ENCODE data around the gene TAB3.
A peak's percentile ranks its signal among the peaks of the same experiment; 100 is the strongest.

TAB3 gene

GRCh38 chrX:30881797-30882196, 7.3 kb downstream of the TAB3 start:
- Histone ChIP-seq H2BK12ac (ENCODE audit: low read length) (no peak overlapping the region), H2BK120ac (ENCODE audit: insufficient read depth, low read length, poor library complexity) (no peak overlapping the region), H3K14ac (ENCODE audit: low read length) (no peak overlapping the region), H3K36me3 (ENCODE audit: control insufficient read depth in 1 of 2, insufficient read depth in 2 of 2, low read length in 2 of 2) (no peaks in the 10 kb centered on the region), H3K4me1 (ENCODE audit: control insufficient read depth in 1 of 2, insufficient read depth in 2 of 2, low read length in 2 of 2) (peaks cover 0 to 3% of the 10 kb centered on the region in 2 experiments), H3K27ac (ENCODE audit: low read depth, low read length) (no peak overlapping the region), H3K9ac (ENCODE audit: low read length) (no peak overlapping the region), H4K91ac (ENCODE audit: low read depth, low read length) (no peak overlapping the region), H2BK5ac (ENCODE audit: low read depth, low read length, poor library complexity) (no peak overlapping the region), H3K18ac (ENCODE audit: low read length) (no peak overlapping the region), H3K79me1 (ENCODE audit: low read length) (no peaks in the 10 kb centered on the region), H3K4me2 (ENCODE audit: low read length) (no peak overlapping the region), H2AFZ (ENCODE audit: insufficient read depth, low read length, poor library complexity) (no peak overlapping the region), H3K9me3 (ENCODE audit: insufficient read depth, low read depth, low read length) (no peaks in the 10 kb centered on the region), H2AK5ac (ENCODE audit: low read length) (no peak overlapping the region), H4K8ac (ENCODE audit: low read depth, low read length) (no peak overlapping the region), H3K4me3 (ENCODE audit: low read depth, low read length) (no peak overlapping the region), H3K4ac (ENCODE audit: low read depth, low read length) (no peak overlapping the region), H3K23ac (ENCODE audit: low read length) (no peak overlapping the region), H3K79me2 (ENCODE audit: control insufficient read depth, insufficient read depth, low read length, poor library complexity) (no peaks in the 10 kb centered on the region), H3K27me3 (ENCODE audit: insufficient read depth, low read length) (no peaks in the 10 kb centered on the region), H4K12ac (ENCODE audit: low read depth, low read length) (no peak overlapping the region)
- WGBS (ENCODE audit: extremely low coverage, insufficient coverage, insufficient read length), result no CpG with 5 or more reads among the region's 1 CpG
- DNase-seq, result no peak

GRCh38 chrX:30881390-30881789, 7.7 kb downstream of the TAB3 start:
- no CpG with 5 or more reads among the region's 1 CpG for WGBS (ENCODE audit: extremely low coverage, insufficient coverage, insufficient read length)
- Histone ChIP-seq H3K79me2 (ENCODE audit: control insufficient read depth, insufficient read depth, low read length, poor library complexity) (no peaks in the 10 kb centered on the region), H2BK120ac (ENCODE audit: insufficient read depth, low read length, poor library complexity) (no peak overlapping the region), H3K36me3 (ENCODE audit: control insufficient read depth in 1 of 2, insufficient read depth in 2 of 2, low read length in 2 of 2) (no peaks in the 10 kb centered on the region), H2BK12ac (ENCODE audit: low read length) (no peak overlapping the region), H3K4ac (ENCODE audit: low read depth, low read length) (no peak overlapping the region), H3K18ac (ENCODE audit: low read length) (no peak overlapping the region), H3K4me3 (ENCODE audit: low read depth, low read length) (no peak overlapping the region), H3K9ac (ENCODE audit: low read length) (no peak overlapping the region), H2AFZ (ENCODE audit: insufficient read depth, low read length, poor library complexity) (no peak overlapping the region), H3K9me3 (ENCODE audit: insufficient read depth, low read depth, low read length) (no peaks in the 10 kb centered on the region), H3K14ac (ENCODE audit: low read length) (no peak overlapping the region), H3K27me3 (ENCODE audit: insufficient read depth, low read length) (no peaks in the 10 kb centered on the region), H3K23ac (ENCODE audit: low read length) (no peak overlapping the region), H3K79me1 (ENCODE audit: low read length) (no peaks in the 10 kb centered on the region), H3K4me2 (ENCODE audit: low read length) (no peak overlapping the region), H3K4me1 (ENCODE audit: control insufficient read depth in 1 of 2, insufficient read depth in 2 of 2, low read length in 2 of 2) (peaks cover 0 to 3% of the 10 kb centered on the region in 2 experiments), H4K12ac (ENCODE audit: low read depth, low read length) (no peak overlapping the region), H4K8ac (ENCODE audit: low read depth, low read length) (no peak overlapping the region), H2BK5ac (ENCODE audit: low read depth, low read length, poor library complexity) (no peak overlapping the region), H2AK5ac (ENCODE audit: low read length) (no peak overlapping the region), H3K27ac (ENCODE audit: low read depth, low read length) (no peak overlapping the region), H4K91ac (ENCODE audit: low read depth, low read length) (no peak overlapping the region)
- DNase-seq, result no peak

DNA sequence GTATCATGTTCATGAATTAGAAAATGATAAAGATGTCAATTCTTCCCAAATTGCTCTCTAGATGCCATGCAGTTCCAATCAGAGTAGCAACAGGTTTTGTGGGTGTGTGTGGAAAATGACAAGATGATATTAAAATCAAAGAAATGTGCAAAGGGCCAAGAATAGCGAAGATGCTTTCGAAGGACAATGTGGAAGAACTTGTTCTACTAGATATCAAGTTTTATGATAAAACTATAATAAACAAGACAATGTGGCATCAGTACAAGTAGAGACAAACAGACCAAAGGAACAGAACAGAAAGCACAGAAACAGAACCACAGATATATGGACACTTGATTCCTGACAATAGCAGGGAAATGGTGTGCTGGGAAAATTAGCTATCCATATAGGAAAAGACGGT, 9.0 kb downstream of the TAB3 start:
- no peak overlapping the region for H3K4me2 ChIP-seq (ENCODE audit: low read length)
- H3K27me3 ChIP-seq (ENCODE audit: insufficient read depth, low read length), result no peaks in the 10 kb centered on the region
- no peak overlapping the region for H3K18ac ChIP-seq (ENCODE audit: low read length)
- no peak overlapping the region for H2AFZ ChIP-seq (ENCODE audit: insufficient read depth, low read length, poor library complexity)
- no CpG with 5 or more reads among the region's 3 CpGs for WGBS (ENCODE audit: extremely low coverage, insufficient coverage, insufficient read length)
- DNase-seq, result peak; percentile 3 to 71
- no peak overlapping the region for H2BK120ac ChIP-seq (ENCODE audit: insufficient read depth, low read length, poor library complexity)
- no peaks in the 10 kb centered on the region for H3K9me3 ChIP-seq (ENCODE audit: insufficient read depth, low read depth, low read length)
- no peak overlapping the region for H3K9ac ChIP-seq (ENCODE audit: low read length)
- H4K8ac ChIP-seq (ENCODE audit: low read depth, low read length), result no peak overlapping the region
- H4K91ac ChIP-seq (ENCODE audit: low read depth, low read length), result no peak overlapping the region
- no peak overlapping the region for H3K4ac ChIP-seq (ENCODE audit: low read depth, low read length)
- no peaks in the 10 kb centered on the region for H3K36me3 ChIP-seq (ENCODE audit: control insufficient read depth in 1 of 2, insufficient read depth in 2 of 2, low read length in 2 of 2)
- H3K23ac ChIP-seq (ENCODE audit: low read length), result no peak overlapping the region
- H3K4me3 ChIP-seq (ENCODE audit: low read depth, low read length), result no peak overlapping the region
- no peak overlapping the region for H2BK12ac ChIP-seq (ENCODE audit: low read length)
- H3K27ac ChIP-seq (ENCODE audit: low read depth, low read length), result no peak overlapping the region
- no peak overlapping the region for H2AK5ac ChIP-seq (ENCODE audit: low read length)
- H4K12ac ChIP-seq (ENCODE audit: low read depth, low read length), result no peak overlapping the region
- H3K14ac ChIP-seq (ENCODE audit: low read length), result no peak overlapping the region
- H3K4me1 ChIP-seq (ENCODE audit: control insufficient read depth in 1 of 2, insufficient read depth in 2 of 2, low read length in 2 of 2), result no peaks in the 10 kb centered on the region
- H2BK5ac ChIP-seq (ENCODE audit: low read depth, low read length, poor library complexity), result no peak overlapping the region
- no peaks in the 10 kb centered on the region for H3K79me2 ChIP-seq (ENCODE audit: control insufficient read depth, insufficient read depth, low read length, poor library complexity)
- no peaks in the 10 kb centered on the region for H3K79me1 ChIP-seq (ENCODE audit: low read length)

DNA sequence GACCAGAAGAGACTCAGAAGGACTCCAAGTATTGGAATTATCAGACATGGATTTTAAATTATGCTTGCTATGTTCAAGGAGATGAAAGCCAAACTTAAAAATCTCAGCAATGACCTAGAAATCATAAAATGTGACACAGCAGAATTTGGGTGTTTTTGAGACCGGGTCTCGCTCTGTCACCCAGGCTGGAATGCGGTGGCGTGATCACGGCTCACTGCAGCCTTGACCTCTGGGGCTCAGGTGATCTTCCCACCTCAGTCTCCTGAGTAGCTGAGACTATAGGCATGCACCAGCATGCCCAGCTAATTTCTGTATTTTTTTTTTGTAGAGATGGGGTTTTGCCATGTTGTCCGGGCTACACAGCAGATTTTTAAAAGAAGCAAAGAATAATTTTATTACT, 12.7 kb downstream of the TAB3 start:
- peak; percentile 31 to 60 for DNase-seq
- H2BK5ac ChIP-seq (ENCODE audit: low read depth, low read length, poor library complexity), result no peak overlapping the region
- no peak overlapping the region for H3K4me2 ChIP-seq (ENCODE audit: low read length)
- no peak overlapping the region for H2AK5ac ChIP-seq (ENCODE audit: low read length)
- no peak overlapping the region for H3K27ac ChIP-seq (ENCODE audit: low read depth, low read length)
- H3K18ac ChIP-seq (ENCODE audit: low read length), result no peak overlapping the region
- H3K14ac ChIP-seq (ENCODE audit: low read length), result no peak overlapping the region
- H3K79me1 ChIP-seq (ENCODE audit: low read length), result no peaks in the 10 kb centered on the region
- no peaks in the 10 kb centered on the region for H3K4me1 ChIP-seq (ENCODE audit: control insufficient read depth in 1 of 2, insufficient read depth in 2 of 2, low read length in 2 of 2)
- H4K12ac ChIP-seq (ENCODE audit: low read depth, low read length), result no peak overlapping the region
- H2BK12ac ChIP-seq (ENCODE audit: low read length), result no peak overlapping the region
- no CpG with 5 or more reads among the region's 6 CpGs for WGBS (ENCODE audit: extremely low coverage, insufficient coverage, insufficient read length)
- H3K4ac ChIP-seq (ENCODE audit: low read depth, low read length), result no peak overlapping the region
- no peak overlapping the region for H3K23ac ChIP-seq (ENCODE audit: low read length)
- no peaks in the 10 kb centered on the region for H3K27me3 ChIP-seq (ENCODE audit: insufficient read depth, low read length)
- H4K8ac ChIP-seq (ENCODE audit: low read depth, low read length), result no peak overlapping the region
- H3K79me2 ChIP-seq (ENCODE audit: control insufficient read depth, insufficient read depth, low read length, poor library complexity), result no peaks in the 10 kb centered on the region
- H3K9ac ChIP-seq (ENCODE audit: low read length), result no peak overlapping the region
- no peak overlapping the region for H2AFZ ChIP-seq (ENCODE audit: insufficient read depth, low read length, poor library complexity)
- H3K4me3 ChIP-seq (ENCODE audit: low read depth, low read length), result no peak overlapping the region
- H2BK120ac ChIP-seq (ENCODE audit: insufficient read depth, low read length, poor library complexity), result no peak overlapping the region
- no peaks in the 10 kb centered on the region for H3K9me3 ChIP-seq (ENCODE audit: insufficient read depth, low read depth, low read length)
- H3K36me3 ChIP-seq (ENCODE audit: control insufficient read depth in 1 of 2, insufficient read depth in 2 of 2, low read length in 2 of 2), result no peaks in the 10 kb centered on the region
- H4K91ac ChIP-seq (ENCODE audit: low read depth, low read length), result no peak overlapping the region
